Parathyroid adenoma (tissue), 2 donors: ENCODE data around the gene SSC5D.

Source experiments
- H2AFZ ChIP-seq: fragments of 300-600 bp; sonication (generic); one replicate; pipeline ENCODE4 v1.7.0; 2017; ENCODE audit warnings: antibody characterized with exemption, mild to moderate bottlenecking
- H3K27ac ChIP-seq: fragments of 300-600 bp; sonication (generic); one replicate; pipeline ENCODE4 v1.7.0; 2017
- H3K27me3 ChIP-seq: fragments of 300-600 bp; sonication (generic); one replicate; pipeline ENCODE4 v1.7.0; 2017; ENCODE audit warnings: low read length; ENCODE audit not compliant: control insufficient read depth, insufficient read depth
- H3K36me3 ChIP-seq: fragments of 300-600 bp; sonication (generic); one replicate; pipeline ENCODE4 v1.7.0; 2017; ENCODE audit warnings: low read length; ENCODE audit not compliant: control insufficient read depth, insufficient read depth
- H3K4me1 ChIP-seq: fragments of 300-600 bp; sonication (generic); one replicate; pipeline ENCODE4 v1.7.0; 2017; ENCODE audit warnings: control low read depth
- H3K4me2 ChIP-seq: fragments of 300-600 bp; sonication (generic); one replicate; pipeline ENCODE4 v1.7.0; 2017; ENCODE audit warnings: low read length
- H3K4me3 ChIP-seq: fragments of 300-600 bp; sonication (generic); one replicate; pipeline ENCODE4 v1.7.0; 2017; ENCODE audit warnings: low read depth, low read length
- H3K79me2 ChIP-seq: fragments of 300-600 bp; sonication (generic); one replicate; pipeline ENCODE4 v1.7.0; 2017; ENCODE audit warnings: control low read depth
- H3K9ac ChIP-seq: fragments of 300-600 bp; sonication (generic); one replicate; pipeline ENCODE4 v1.7.0; 2017; ENCODE audit warnings: mild to moderate bottlenecking
- H3K9me3 ChIP-seq: fragments of 300-600 bp; sonication (generic); one replicate; pipeline ENCODE4 v1.7.0; 2017; ENCODE audit warnings: low read length; ENCODE audit not compliant: control insufficient read depth
- TF ChIP-seq, protein P1 (sequence below): fragments of 300-600 bp; sonication (generic); IDR thresholded peaks from one replicate; pipeline ENCODE4 v1.7.0; 2017; ENCODE audit warnings: antibody characterized with exemption, mild to moderate bottlenecking
- donor health status: primary hyperparathyroidism.

The SSC5D gene

DNA sequence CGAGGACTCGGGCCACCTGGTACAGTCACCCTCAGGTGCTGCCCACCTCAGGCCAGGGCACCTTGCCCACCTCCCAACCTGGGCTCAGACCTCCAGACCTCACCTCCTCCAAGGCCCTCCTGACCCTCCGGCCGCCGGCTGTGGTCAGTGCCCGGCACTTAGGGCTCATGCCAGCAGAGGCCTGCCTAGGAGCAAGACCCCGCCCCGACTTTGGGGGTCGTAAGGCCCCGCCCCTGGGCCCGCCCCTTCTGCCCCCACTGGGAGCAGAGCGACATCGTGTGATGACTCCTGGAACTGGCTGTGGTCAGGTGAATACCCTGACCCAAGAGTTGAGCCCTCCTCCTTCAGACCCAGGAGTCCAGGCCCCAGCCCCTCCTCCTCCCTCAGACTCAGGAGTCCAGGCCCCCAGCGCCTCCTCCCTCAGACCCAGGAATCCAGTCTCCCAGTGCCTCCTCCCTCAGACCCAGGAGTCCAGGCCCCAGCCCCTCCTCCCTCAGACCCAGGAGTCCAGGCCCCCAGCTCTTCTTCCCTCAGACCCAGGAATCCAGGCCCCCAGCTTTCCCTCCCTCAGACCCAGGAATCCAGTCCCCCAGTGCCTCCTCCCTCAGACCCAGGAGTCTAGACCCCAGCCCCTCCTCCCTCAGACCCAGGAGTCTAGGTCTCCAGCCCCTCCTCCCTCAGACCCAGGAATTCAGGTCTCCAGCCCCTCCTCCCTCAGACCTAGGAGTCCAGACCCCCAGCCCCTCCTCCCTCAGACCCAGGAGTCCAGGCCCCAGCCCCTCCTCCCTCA lies 48.9 kb downstream of the SSC5D start, which contains the start of gene SBK2:
SBK2 (minus strand) TSS at position 183 of the 790 bp plus-strand sequence. CDS start 839 bp downstream, outside the sequence.
- Histone ChIP-seq H3K9me3 (no peaks in the 10 kb centered on the region), H3K27me3 (no peaks in the 10 kb centered on the region), H3K79me2 (no peaks in the 10 kb centered on the region), H3K9ac (no peak within 1 kb of the TSS), H3K36me3 (no peaks in the 10 kb centered on the region), H3K27ac (no peak within 1 kb of the TSS), H2AFZ (no peak within 1 kb of the TSS), H3K4me1 (no peaks in the 10 kb centered on the region), H3K4me3 (no peak within 1 kb of the TSS), H3K4me2 (no peak within 1 kb of the TSS)
- TF ChIP-seq, protein P1, sequence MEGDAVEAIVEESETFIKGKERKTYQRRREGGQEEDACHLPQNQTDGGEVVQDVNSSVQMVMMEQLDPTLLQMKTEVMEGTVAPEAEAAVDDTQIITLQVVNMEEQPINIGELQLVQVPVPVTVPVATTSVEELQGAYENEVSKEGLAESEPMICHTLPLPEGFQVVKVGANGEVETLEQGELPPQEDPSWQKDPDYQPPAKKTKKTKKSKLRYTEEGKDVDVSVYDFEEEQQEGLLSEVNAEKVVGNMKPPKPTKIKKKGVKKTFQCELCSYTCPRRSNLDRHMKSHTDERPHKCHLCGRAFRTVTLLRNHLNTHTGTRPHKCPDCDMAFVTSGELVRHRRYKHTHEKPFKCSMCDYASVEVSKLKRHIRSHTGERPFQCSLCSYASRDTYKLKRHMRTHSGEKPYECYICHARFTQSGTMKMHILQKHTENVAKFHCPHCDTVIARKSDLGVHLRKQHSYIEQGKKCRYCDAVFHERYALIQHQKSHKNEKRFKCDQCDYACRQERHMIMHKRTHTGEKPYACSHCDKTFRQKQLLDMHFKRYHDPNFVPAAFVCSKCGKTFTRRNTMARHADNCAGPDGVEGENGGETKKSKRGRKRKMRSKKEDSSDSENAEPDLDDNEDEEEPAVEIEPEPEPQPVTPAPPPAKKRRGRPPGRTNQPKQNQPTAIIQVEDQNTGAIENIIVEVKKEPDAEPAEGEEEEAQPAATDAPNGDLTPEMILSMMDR, result no peak

DNA sequence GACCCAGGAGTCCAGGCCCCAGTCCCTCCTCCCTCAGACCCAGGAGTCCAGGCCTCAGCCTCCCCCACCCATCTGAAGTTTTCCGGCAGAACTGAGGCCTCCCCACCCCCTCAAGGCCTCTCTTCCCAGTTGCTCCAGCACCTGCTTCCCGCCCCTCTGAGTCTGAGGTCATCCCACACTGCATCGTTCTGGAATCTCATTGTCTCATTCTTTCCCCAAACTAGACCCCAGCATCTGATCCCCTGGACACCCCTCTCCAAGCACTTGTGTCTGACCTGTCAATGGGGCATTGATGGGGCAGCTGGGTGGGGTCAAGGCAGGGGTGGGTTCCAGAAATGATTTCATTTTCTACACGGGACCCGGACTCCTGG lies 49.5 kb downstream of the SSC5D start:
- Histone ChIP-seq H3K4me2 (no peak overlapping the region), H3K9ac (no peak overlapping the region), H3K36me3 (no peaks in the 10 kb centered on the region), H3K4me3 (no peak overlapping the region), H3K27ac (no peak overlapping the region), H3K79me2 (no peaks in the 10 kb centered on the region), H3K9me3 (no peaks in the 10 kb centered on the region), H2AFZ (no peak overlapping the region), H3K4me1 (no peaks in the 10 kb centered on the region), H3K27me3 (no peaks in the 10 kb centered on the region)
- TF ChIP-seq, protein P1, result no peak

DNA sequence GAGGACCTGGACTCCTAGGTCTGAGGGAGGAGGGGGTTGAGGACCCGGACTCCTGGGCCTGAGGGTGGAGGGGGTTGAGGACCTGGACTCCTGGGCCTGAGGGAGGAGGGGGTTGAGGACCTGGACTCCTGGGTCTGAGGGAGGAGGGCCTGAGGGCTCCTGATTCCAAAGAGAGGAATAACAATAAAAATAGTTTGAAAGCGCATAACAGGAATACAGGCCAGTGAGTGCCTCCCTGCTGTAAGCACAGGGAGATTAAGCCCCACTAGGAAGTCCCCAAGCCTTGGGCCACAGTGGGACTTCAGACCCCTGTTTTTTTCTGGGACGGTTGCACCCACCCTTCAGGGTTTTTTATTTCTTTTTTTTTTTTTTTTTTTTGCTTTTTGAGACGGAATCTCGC lies 49.9 kb downstream of the SSC5D start:
- Histone ChIP-seq H3K79me2 (no peaks in the 10 kb centered on the region), H2AFZ (no peak overlapping the region), H3K4me2 (no peak overlapping the region), H3K4me1 (no peaks in the 10 kb centered on the region), H3K9ac (no peak overlapping the region), H3K27me3 (no peaks in the 10 kb centered on the region), H3K27ac (no peak overlapping the region), H3K9me3 (no peaks in the 10 kb centered on the region), H3K36me3 (no peaks in the 10 kb centered on the region), H3K4me3 (no peak overlapping the region)
- TF ChIP-seq, protein P1, result no peak

DNA sequence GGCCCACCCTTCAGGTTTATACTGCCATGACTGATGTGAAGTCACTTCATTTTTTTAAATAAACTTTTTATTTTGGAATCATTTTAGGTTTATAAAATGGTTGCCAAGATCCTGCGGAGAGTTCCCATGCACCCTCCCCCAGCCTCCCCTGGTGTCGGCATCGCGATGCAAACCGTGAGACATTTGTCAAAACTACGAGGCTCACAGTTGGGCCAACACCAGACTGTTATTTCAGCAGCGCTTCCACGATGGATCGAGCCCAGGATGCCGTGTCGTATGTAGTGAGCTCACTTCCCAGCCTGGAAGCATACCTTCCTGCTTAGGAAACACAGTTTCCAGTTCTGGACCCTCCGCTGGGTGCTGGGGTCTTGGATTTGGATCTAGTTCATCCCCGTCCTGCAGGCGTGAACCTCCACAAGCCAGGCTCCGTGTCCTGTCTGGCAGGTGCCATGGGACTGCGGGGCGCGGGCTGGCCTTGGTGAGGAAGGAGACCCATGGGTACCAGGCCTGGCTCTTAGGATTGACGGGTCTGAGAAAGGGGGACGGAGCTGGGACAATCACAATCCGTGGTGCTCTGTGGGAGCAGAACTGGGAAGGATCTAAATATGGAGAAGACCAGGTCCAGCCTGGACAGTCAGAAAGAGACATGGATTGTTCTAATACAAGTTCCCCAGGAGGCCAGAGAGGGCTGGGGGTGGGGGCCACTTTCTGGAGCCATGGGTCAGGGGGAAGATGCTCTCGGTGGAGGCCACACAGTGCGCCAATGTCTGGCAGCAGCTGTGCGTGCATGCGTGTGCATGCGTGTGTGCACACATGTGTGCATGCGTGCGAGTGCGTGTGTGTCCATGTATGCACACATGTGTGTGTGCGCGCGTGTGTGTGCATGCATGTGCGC lies 51.1 kb downstream of the SSC5D start:
- no peak overlapping the region for H2AFZ ChIP-seq
- no peak overlapping the region for H3K4me3 ChIP-seq
- H3K79me2 ChIP-seq, result no peaks in the 10 kb centered on the region
- no peaks in the 10 kb centered on the region for H3K27me3 ChIP-seq
- TF ChIP-seq, protein P1, result no peak
- H3K4me2 ChIP-seq, result no peak overlapping the region
- H3K36me3 ChIP-seq, result no peaks in the 10 kb centered on the region
- no peaks in the 10 kb centered on the region for H3K4me1 ChIP-seq
- H3K9ac ChIP-seq, result no peak overlapping the region
- no peak overlapping the region for H3K27ac ChIP-seq
- H3K9me3 ChIP-seq, result no peaks in the 10 kb centered on the region
